D721Med (cell line): Measurements from ENCODE around the gene ZNF3.

Experiments
- DNase-seq: peaks from one replicate; pipeline ENCODE4 v3.0.0; 2011; ENCODE audit warnings: low spot score; ENCODE audit not compliant: insufficient read length
- FAIRE-seq: peaks from 2 replicates; lab custom pipeline; 2011; peaks lifted over from hg19 to GRCh38; lab: Jason Lieb, UNC
- TF ChIP-seq, protein P1 (sequence below): IDR thresholded peaks from 2 replicates; pipeline ENCODE4 v1.5.1; 2012; ENCODE audit warnings: mild to moderate bottlenecking, control low read depth; ENCODE audit not compliant: insufficient read depth; ENCODE audit errors: missing control alignments

ZNF3 gene

DNA sequence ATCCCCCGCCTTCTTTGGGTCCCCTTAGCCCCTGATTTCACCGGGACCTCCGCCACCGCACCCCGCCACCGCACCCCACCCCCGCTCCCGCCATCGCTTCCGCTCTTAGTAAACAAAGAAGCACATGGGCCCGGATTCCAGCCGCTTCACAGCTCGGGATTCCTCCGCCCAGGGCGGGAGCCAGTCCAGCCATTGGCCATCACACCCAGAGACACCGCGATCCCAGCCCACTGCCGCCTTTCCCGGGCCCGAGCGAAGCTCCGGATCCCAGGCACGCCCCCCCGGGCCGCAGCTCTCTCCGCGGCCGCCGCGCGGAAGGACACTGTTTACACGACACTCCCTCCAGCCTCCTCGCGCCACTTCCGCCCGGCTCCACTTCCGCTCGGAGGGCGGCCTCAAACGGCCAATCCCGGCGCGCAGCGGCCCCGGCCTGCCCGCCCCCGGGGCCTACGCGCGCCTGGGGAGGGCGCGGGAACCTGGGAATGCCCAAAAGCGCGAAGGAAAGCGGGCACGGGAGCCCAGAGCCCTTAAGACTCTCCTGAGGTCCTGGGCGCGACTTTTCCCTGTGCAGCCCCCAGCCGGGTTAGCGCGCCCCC is 19.0 kb upstream of the ZNF3 start:
- DNase-seq, result peak; percentile 81
- no peak for FAIRE-seq
- TF ChIP-seq, protein P1, sequence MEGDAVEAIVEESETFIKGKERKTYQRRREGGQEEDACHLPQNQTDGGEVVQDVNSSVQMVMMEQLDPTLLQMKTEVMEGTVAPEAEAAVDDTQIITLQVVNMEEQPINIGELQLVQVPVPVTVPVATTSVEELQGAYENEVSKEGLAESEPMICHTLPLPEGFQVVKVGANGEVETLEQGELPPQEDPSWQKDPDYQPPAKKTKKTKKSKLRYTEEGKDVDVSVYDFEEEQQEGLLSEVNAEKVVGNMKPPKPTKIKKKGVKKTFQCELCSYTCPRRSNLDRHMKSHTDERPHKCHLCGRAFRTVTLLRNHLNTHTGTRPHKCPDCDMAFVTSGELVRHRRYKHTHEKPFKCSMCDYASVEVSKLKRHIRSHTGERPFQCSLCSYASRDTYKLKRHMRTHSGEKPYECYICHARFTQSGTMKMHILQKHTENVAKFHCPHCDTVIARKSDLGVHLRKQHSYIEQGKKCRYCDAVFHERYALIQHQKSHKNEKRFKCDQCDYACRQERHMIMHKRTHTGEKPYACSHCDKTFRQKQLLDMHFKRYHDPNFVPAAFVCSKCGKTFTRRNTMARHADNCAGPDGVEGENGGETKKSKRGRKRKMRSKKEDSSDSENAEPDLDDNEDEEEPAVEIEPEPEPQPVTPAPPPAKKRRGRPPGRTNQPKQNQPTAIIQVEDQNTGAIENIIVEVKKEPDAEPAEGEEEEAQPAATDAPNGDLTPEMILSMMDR, result no peak

DNA sequence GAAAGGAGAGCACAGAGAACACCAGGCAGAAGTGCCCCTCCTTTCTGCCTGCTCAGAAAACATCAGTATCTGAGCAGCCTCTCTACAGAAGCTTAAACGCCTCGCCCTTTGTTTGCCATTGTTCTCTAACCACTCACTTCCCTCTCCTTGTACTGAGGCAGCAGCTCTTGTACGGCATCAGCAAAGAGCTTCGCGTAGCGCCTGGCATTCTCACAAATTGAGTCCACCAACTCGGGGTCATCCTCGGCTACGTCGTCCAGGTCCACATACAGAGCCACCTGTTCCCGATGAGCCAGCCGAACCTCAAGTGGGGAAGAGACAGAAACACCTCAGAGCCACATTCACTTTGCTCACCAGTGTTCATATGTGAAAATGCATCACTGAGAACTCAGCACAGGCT is 17.9 kb upstream of the ZNF3 start:
- TF ChIP-seq, protein P1, result no peak
- DNase-seq (no peak), FAIRE-seq (no peak)

DNA sequence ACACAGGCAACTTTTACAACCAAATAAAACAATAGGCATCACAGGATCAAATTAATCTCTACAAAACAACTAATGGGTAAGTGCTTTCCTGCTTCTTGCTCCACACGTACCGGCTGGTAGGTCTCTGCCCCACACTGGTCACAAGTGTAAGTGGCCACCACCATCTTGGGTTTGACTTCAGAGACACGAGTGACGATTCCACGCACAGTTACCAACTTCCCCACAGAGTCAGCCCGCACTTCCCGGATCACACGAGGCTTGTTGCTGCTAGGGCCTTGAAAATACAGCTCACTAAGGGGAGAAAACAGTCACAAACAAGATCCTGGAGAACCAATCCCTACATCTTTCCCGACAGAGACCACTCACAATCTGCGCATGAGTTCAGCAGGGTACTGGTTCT is 17.4 kb upstream of the ZNF3 start:
- TF ChIP-seq, protein P1, result no peak
- FAIRE-seq (no peak), DNase-seq (no peak)

DNA sequence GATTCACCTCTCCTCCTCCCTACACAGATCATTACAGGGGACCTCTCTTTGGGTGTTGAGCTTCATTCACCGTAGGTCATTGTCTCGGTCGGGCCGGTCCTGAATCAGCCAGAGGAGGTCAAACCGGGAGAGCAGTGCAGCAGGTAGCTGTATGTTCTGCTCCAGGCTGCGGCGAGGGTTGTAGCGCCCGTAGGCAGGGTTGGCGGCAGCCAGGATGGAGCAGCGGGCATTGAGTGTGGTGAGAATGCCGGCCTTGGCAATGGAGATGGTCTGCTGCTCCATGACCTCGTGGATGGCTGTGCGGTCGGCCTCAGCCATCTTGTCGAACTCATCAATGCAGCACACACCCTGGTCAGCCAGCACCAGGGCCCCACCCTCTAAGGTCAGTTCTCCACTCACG is 14.2 kb upstream of the ZNF3 start:
- TF ChIP-seq, protein P1, result no peak
- FAIRE-seq, result no peak

DNA sequence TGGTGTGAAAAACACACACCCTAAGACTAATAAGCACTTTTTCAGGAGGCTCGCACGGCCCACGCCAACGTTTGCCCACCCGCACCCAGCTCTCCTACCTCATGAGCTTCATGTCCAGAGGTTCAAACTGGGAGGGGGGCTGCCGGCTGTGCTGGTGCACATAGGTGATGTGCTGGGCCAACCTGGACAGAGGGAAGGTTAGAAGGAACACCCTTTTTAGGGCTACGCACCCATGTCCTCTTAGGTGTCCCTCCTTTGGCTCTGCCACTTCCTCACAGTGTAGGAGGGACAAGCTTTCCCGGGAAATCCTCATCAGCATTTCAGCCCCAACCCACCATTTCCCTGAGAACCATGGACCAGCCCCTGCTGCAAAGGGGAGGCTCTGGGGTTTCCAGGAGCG is 13.8 kb upstream of the ZNF3 start:
- DNase-seq (no peak), FAIRE-seq (no peak)
- TF ChIP-seq, protein P1, result no peak

More for the DNA sequence above, 14.2 kb upstream of the ZNF3 start:
- no peak for DNase-seq

DNA sequence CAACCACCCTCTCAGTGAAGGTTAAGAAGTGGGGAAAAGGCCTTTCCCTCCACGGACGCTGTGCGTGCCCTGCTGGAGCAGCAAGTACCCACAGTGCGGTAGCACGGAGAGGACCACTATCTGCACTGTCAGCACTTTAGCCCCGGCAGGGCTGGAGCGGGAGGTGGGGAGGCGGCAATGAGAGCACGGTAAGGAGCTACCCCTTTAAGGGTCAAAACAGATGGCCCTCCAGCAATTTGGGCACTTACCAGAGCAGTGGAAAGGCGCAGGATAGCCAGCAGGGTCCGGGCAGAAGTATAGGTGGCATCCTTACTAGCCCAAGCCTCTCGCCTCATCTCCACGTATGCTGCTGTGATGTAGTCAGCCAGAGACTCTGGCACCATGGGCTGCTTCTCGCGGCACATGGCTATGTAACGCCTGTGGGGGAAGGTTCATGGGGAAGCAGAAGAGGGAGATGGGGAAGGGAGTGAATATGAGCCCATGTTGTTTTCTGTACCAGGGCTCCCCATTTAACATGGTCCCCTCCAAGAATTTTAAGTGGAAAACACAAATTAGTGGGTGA is 12.5 kb upstream of the ZNF3 start:
- TF ChIP-seq, protein P1, result no peak
- FAIRE-seq, result no peak
- DNase-seq, result no peak

DNA sequence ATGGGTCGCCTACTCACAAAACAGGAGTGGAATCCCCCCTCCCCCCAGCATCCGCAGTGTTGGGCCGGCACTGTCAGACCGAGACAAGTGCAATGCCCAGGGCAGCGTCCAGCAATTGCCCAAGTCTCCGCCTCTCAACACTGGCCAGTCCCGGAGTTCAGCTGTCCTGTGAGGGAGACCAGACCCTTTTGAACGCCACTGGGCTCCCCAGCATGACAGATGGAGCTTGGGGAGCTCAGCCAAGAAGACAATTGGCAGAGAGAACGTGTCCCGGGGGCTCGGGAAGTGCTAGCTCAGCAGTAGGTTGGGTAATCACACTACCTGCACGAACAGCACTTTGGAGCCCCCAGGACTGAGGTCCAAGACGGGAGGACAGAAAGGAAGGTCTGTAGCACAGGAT is 12.0 kb upstream of the ZNF3 start:
- no peak for FAIRE-seq
- TF ChIP-seq, protein P1, result no peak
- DNase-seq, result no peak
